CD4-positive, alpha-beta T cell (primary cell): Measurements from ENCODE around the gene DIS3L2. TPM values are rescaled to one million over a fixed set of nuclear protein-coding genes. Genes with fewer than 3 reads are reported as not detected.
"Not testable (repeated sequence)": the region's sequence is repeated elsewhere in the genome, so short reads cannot be mapped to it uniquely, and the experiment has no call there.

Source experiments
- ATAC-seq: fragments of 200-7000 bp; cut with Tn5 transposase; one replicate; pipeline ENCODE4 v1.10.0; 2022; ENCODE audit warnings: mild to moderate bottlenecking; ENCODE audit not compliant: poor library complexity
- CTCF ChIA-PET: fragments of 350-600 bp; sonication (Branson Sonifier 250); formaldehyde crosslinking; loops from one replicate; lab custom pipeline; 2021; ENCODE audit warnings: antibody characterized with exemption, inconsistent platforms; lab: Charles Lee
- POLR2A ChIA-PET: fragments of 350-600 bp; sonication (Branson Sonifier 250); formaldehyde crosslinking; loops from one replicate; lab custom pipeline; 2021; ENCODE audit warnings: antibody characterized with exemption, inconsistent platforms; lab: Charles Lee
- DNase-seq, 14 experiments: peaks; one replicate each; pipeline ENCODE4 v3.0.0-alpha.2; 2013 to 2020; ENCODE audit warnings: mixed read lengths in 2 of 14
- H3K27ac ChIP-seq, 2 donors: one replicate each; pipeline versions ENCODE4 v1.5.1 to v1.7.0; 2013; ENCODE audit warnings: low read length in 2 of 2, low read depth in 1 of 2, mild to moderate bottlenecking in 1 of 2
- H3K27me3 ChIP-seq, 2 experiments: 1 replicate in 1 of 2; 2 replicates in 1 of 2; pipeline versions ENCODE4 v1.6.1 to v1.7.0; 2013; ENCODE audit warnings: low read length in 2 of 2, control low read depth in 1 of 2, mild to moderate bottlenecking in 1 of 2, moderate library complexity in 1 of 2; ENCODE audit not compliant: insufficient read depth in 2 of 2, control insufficient read depth in 1 of 2
- H3K36me3 ChIP-seq: one replicate; pipeline ENCODE4 v1.6.1; 2013; ENCODE audit warnings: low read length, control low read depth; ENCODE audit not compliant: insufficient read depth
- H3K4me1 ChIP-seq: one replicate; pipeline ENCODE4 v1.6.1; 2013; ENCODE audit warnings: low read length, control low read depth; ENCODE audit not compliant: insufficient read depth
- H3K4me3 ChIP-seq: one replicate; pipeline ENCODE4 v1.5.1; 2013; ENCODE audit warnings: mild to moderate bottlenecking, low read length, moderate library complexity
- H3K9me3 ChIP-seq, 2 experiments: 1 replicate in 1 of 2; 2 replicates in 1 of 2; pipeline versions ENCODE4 v1.6.1 to v1.7.0; 2013; ENCODE audit warnings: low read length in 2 of 2, mild to moderate bottlenecking in 2 of 2, control low read depth in 1 of 2, moderate library complexity in 1 of 2; ENCODE audit not compliant: control insufficient read depth in 1 of 2, insufficient read depth in 1 of 2
- H3K27ac Mint-ChIP-seq: one replicate; pipeline ENCODE4 v1.8.0; 2020; ENCODE audit warnings: mixed read lengths
- H3K27me3 Mint-ChIP-seq: one replicate; pipeline ENCODE4 v1.8.0; 2021; ENCODE audit warnings: mixed read lengths
- H3K36me3 Mint-ChIP-seq: one replicate; pipeline ENCODE4 v1.8.0; 2021; ENCODE audit warnings: low read depth, mixed read lengths
- H3K4me1 Mint-ChIP-seq: one replicate; pipeline ENCODE4 v1.8.0; 2021; ENCODE audit warnings: low read depth, mixed read lengths
- H3K4me3 Mint-ChIP-seq: one replicate; pipeline ENCODE4 v1.8.0; 2020; ENCODE audit warnings: mild to moderate bottlenecking, mixed read lengths
- H3K9me3 Mint-ChIP-seq: one replicate; pipeline ENCODE4 v1.8.0; 2020; ENCODE audit warnings: mixed read lengths
- CTCF ChIP-seq: fragments of 200-600 bp; IDR thresholded peaks from one replicate; pipeline ENCODE4 v1.8.0; 2022; ENCODE audit warnings: antibody characterized with exemption, mild to moderate bottlenecking
- intact Hi-C, 2 experiments: fragments of 100-400 bp; cut with DNase I in 1 of 2; cut with micrococcal nuclease in 1 of 2; formaldehyde crosslinking; loops; one replicate each; pipeline versions ENCODE4 v1.15.1 to v1.9.0; 2023 to 2025; cut with DNase I, micrococcal nuclease
- total RNA-seq, 174 experiments: library from RNA in 2 of 174; stranded (reverse) in 2 of 174; gene quantifications; one replicate each; pipeline ENCODE4 v1.2.3 and lab custom pipeline; 2021 to 2026

The DIS3L2 gene
- total RNA-seq, 2 experiments from 2014 or later: 59.8 to 62.9 TPM

DNA sequence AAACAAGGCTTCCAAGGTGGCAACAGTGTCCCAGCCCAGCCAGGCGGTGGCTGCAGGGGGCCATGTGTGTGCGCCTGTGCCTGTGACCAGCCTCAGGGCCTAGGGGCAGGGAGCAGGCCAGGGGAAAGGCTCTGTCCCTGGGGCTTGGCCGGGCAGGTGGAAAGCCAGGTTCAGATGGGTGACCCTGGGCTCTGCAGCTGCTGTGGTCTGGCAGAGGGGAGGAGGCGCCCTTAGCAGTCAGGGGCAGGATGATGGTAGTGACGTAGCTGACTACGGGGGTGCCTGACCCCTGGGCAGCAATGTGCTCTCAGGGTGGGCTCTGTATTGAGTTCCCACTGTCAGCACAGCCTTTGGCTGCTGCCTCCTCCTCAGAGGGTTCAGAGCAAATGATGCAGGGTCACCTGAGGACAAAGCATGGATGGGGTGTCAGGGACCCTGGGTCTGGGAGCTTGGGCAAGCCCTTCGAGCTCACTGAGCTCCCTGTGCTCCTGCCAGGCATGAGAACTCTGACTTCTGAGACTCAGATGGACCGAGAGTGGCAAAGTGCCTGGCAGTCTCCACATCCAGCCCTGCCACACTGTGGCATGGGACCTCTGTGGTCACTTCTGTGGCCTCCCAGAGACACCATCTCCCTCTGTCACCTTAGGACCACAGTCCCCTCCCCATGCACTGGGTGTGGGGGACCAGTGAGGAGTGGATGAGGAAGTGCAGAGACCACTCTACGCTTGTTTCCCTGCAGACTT is 360.5 kb downstream of the DIS3L2 start:
- peak overlapping the region; percentile 21 to 76 for H3K27ac ChIP-seq
- Mint-ChIP-seq H3K36me3 (no peaks in the 10 kb centered on the region), H3K4me3 (peak overlapping the region; percentile 23), H3K27me3 (no peaks in the 10 kb centered on the region), H3K9me3 (no peaks in the 10 kb centered on the region), H3K4me1 (peaks cover 69% of the 10 kb centered on the region), H3K27ac (peak overlapping the region; percentile 90)
- ATAC-seq: no peak
- no peaks in the 10 kb centered on the region for H3K9me3 ChIP-seq
- peaks cover 75% of the 10 kb centered on the region for H3K4me1 ChIP-seq
- POLR2A ChIA-PET: interaction anchor here (1.3 to 2.9 kb wide), 3 partner anchors 12 to 15 kb away, joined by 3 to 10 read pairs (median 6); no protein-coding TSS in a partner anchor
- no peak for TF ChIP-seq CTCF
- H3K36me3 ChIP-seq: no peaks in the 10 kb centered on the region
- DNase-seq: no peak
- CTCF ChIA-PET: interaction anchor here (1.1 kb wide), 1 partner anchor 416 kb away, joined by 3 read pairs; no protein-coding TSS in a partner anchor
- intact Hi-C loops: loop anchor here (5.0 to 10.0 kb wide), 4 partner anchors 35 to 537 kb away; partner anchors contain the start of genes COPS7B (in 1 of the 2) and PDE6D (in 1 of the 2)
- no peak overlapping the region for H3K4me3 ChIP-seq
- H3K27me3 ChIP-seq: no peaks in the 10 kb centered on the region

DNA sequence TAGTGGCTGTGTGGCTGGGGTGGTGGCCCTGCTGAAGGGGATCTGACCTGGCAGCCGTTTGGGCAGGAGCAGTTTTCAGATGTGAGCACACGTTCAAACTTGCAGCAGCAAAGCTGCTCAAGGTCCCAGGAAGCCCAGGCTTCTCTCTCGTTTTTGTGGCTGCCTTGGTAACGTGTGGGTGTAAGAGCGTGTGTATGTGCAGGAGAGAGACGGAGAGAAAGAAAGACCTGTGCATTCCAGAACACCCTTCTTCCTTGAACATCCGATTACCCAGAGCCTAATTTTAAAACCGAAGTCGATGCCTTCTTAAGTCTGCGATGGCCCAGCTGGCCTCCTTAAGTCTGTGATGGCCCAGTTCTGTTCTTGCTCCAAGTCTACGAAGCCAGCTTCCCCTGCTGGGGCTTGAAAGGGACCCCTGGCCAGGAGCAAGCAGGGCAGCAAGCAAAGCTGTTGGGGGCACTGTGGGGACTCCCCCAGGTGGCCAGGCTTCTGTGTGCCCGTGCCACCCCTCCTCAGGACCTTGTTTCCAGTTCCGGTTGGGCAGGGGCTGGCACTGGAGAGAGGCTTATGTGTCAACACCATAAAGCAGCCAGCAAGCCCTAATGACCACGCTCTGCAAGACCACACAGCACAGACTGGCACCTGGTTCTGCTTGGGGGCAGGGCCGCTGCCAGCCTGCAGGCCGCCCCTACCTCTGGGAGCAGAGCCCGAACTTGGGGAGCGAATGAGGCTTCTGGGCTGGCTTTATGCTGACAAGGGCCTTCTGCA is 361.2 kb downstream of the DIS3L2 start:
- Mint-ChIP-seq H3K9me3 (no peaks in the 10 kb centered on the region), H3K36me3 (no peaks in the 10 kb centered on the region), H3K27me3 (no peaks in the 10 kb centered on the region), H3K27ac (peak overlapping the region; percentile 90), H3K4me3 (peak overlapping the region; percentile 23), H3K4me1 (peaks cover 68% of the 10 kb centered on the region)
- Histone ChIP-seq H3K27ac (peak overlapping the region; percentile 22 to 76), H3K36me3 (no peaks in the 10 kb centered on the region), H3K27me3 (no peaks in the 10 kb centered on the region), H3K4me3 (no peak overlapping the region), H3K4me1 (peaks cover 71% of the 10 kb centered on the region), H3K9me3 (no peaks in the 10 kb centered on the region)
- intact Hi-C loops: loop anchor here (5.0 to 10.0 kb wide), 4 partner anchors 35 to 538 kb away; partner anchors contain the start of genes COPS7B (in 1 of the 2) and PDE6D (in 1 of the 2)
- CTCF ChIA-PET: interaction anchor here (1.1 kb wide), 1 partner anchor 417 kb away, joined by 3 read pairs; no protein-coding TSS in a partner anchor
- peak in 2 of 14 experiments; percentile 37 to 39 for DNase-seq
- peak; percentile 20 for ATAC-seq
- no peak for TF ChIP-seq CTCF
- POLR2A ChIA-PET: interaction anchor here (1.3 to 1.4 kb wide), 2 partner anchors 13 to 16 kb away, joined by 3 to 6 read pairs; no protein-coding TSS in a partner anchor

GRCh38 chr2:232323328-232323650 is 361.8 kb downstream of the DIS3L2 start:
- no peak overlapping the region for H3K4me3 Mint-ChIP-seq
- POLR2A ChIA-PET: interaction anchor here (1.3 to 1.4 kb wide), 2 partner anchors 13 to 16 kb away, joined by 3 to 6 read pairs; no protein-coding TSS in a partner anchor
- no peak for ATAC-seq

DNA sequence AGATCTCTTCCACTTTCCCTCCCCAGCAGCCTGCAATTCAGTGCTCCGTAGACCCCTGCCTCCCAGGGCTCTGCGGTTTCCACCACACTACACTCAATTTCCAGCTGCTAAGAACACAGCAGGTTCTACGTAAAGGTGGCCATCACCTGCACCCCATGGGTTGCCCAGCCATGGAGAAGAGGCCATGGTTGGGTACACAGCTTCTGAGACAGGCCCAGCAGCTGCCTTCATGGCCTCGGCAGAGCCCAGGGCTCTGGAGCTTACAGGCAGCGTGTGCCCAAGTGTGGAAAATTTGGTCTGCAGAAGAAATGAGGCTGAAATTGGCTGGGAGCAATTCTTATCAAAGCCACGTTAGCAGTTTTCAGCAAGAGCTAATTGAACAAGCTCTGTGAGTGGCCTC is 362.5 kb downstream of the DIS3L2 start:
- Mint-ChIP-seq H3K4me1 (peaks cover 56% of the 10 kb centered on the region), H3K27ac (peak overlapping the region; percentile 90)
- H3K36me3 ChIP-seq, H3K9me3 Mint-ChIP-seq, H3K4me3 ChIP-seq, ATAC-seq, H3K4me3 Mint-ChIP-seq, H3K36me3 Mint-ChIP-seq, H3K27me3 ChIP-seq, H3K27me3 Mint-ChIP-seq, POLR2A ChIA-PET, DNase-seq, H3K9me3 ChIP-seq, CTCF ChIA-PET, H3K27ac ChIP-seq: not testable (repeated sequence)
- peaks cover 59% of the 10 kb centered on the region for H3K4me1 ChIP-seq
- intact Hi-C loops: loop anchor here (5.0 to 10.0 kb wide), 4 partner anchors 37 to 539 kb away; partner anchors contain the start of genes COPS7B (in 1 of the 2) and PDE6D (in 1 of the 2)

More at GRCh38 chr2:232323328-232323650, 361.8 kb downstream of the DIS3L2 start:
- H3K36me3 ChIP-seq: no peaks in the 10 kb centered on the region
- CTCF ChIA-PET: interaction anchor here (1.1 kb wide), 1 partner anchor 417 kb away, joined by 3 read pairs; no protein-coding TSS in a partner anchor
- no peak overlapping the region for H3K4me3 ChIP-seq
- TF ChIP-seq CTCF: no peak
- H3K9me3 ChIP-seq: no peaks in the 10 kb centered on the region
- DNase-seq: no peak
- peak overlapping the region; percentile 90 for H3K27ac Mint-ChIP-seq
- no peaks in the 10 kb centered on the region for H3K36me3 Mint-ChIP-seq
- peaks cover 63% of the 10 kb centered on the region for H3K4me1 Mint-ChIP-seq
- H3K27ac ChIP-seq: peak overlapping the region in 1 of 2 donors; percentile 22
- peaks cover 66% of the 10 kb centered on the region for H3K4me1 ChIP-seq
- no peaks in the 10 kb centered on the region for H3K9me3 Mint-ChIP-seq
- H3K27me3 ChIP-seq: no peaks in the 10 kb centered on the region
- no peaks in the 10 kb centered on the region for H3K27me3 Mint-ChIP-seq
- intact Hi-C loops: loop anchor here (5.0 to 10.0 kb wide), 4 partner anchors 36 to 538 kb away; partner anchors contain the start of genes COPS7B (in 1 of the 2) and PDE6D (in 1 of the 2)
